Measurements from ENCODE around the gene AUH. TPM values are rescaled to one million over a fixed set of nuclear protein-coding genes. Genes with fewer than 3 reads are reported as not detected.
A peak's percentile ranks its signal among the peaks of the same experiment; 100 is the strongest.

Gene AUH
- total and polyA plus RNA-seq, 8 donors, result 13.6 to 33.7 (median 23.0) TPM

- Histone ChIP-seq H3K4me1 (no peaks in the 10 kb centered on the region), H3K4me3 (no peak overlapping the region), H3K27ac (no peak overlapping the region), H3K9me3 (no peaks in the 10 kb centered on the region), H3K27me3 (no peaks in the 10 kb centered on the region), H3K36me3 (peaks cover 0 to 11% of the 10 kb centered on the region in 2 donors)
- DNase-seq (peak in 2 of 4 donors; percentile 23 to 36), ATAC-seq (no peak)
- TF ChIP-seq, protein P1, sequence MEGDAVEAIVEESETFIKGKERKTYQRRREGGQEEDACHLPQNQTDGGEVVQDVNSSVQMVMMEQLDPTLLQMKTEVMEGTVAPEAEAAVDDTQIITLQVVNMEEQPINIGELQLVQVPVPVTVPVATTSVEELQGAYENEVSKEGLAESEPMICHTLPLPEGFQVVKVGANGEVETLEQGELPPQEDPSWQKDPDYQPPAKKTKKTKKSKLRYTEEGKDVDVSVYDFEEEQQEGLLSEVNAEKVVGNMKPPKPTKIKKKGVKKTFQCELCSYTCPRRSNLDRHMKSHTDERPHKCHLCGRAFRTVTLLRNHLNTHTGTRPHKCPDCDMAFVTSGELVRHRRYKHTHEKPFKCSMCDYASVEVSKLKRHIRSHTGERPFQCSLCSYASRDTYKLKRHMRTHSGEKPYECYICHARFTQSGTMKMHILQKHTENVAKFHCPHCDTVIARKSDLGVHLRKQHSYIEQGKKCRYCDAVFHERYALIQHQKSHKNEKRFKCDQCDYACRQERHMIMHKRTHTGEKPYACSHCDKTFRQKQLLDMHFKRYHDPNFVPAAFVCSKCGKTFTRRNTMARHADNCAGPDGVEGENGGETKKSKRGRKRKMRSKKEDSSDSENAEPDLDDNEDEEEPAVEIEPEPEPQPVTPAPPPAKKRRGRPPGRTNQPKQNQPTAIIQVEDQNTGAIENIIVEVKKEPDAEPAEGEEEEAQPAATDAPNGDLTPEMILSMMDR (IDR thresholded peaks at IDR 0.05), result no peak
- intact Hi-C loops (cut with DNase I), result no loop called here
Measured at GRCh38 chr9:91220491-91221135, 141.1 kb downstream of the AUH start.

GRCh38 chr9:91220021-91220420 is 141.7 kb downstream of the AUH start:
- Histone ChIP-seq H3K27me3 (no peaks in the 10 kb centered on the region), H3K4me1 (no peaks in the 10 kb centered on the region)

DNA sequence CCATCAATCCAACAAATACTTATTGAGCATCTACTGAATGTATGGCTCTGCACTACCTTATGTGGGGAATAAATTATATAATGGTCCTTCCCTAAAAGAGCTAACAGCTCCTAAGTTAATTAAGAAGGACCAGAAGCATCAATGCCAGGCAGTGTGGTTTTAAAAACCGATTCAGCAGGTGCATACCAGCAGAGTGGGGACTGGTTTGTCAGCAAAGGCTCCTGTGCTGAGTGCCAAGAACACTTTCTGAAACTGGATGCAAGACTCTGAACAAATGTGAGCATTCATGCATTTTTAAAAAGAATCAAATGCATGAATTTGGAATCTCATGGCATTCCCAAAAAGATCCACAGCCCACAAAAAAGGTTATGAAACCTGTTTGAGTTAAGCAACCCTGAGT is 142.2 kb downstream of the AUH start:
- ATAC-seq, result no peak
- no peaks in the 10 kb centered on the region for H3K4me1 ChIP-seq
- intact Hi-C loops (cut with DNase I), result no loop called here
- no peak for DNase-seq
- no peak overlapping the region for H3K4me3 ChIP-seq
- H3K27me3 ChIP-seq, result no peaks in the 10 kb centered on the region
- no peak overlapping the region for H3K27ac ChIP-seq
- H3K9me3 ChIP-seq, result no peaks in the 10 kb centered on the region
- H3K36me3 ChIP-seq, result peaks cover 0 to 11% of the 10 kb centered on the region in 2 donors
- TF ChIP-seq, protein P1 (IDR thresholded peaks at IDR 0.05), result no peak

More at GRCh38 chr9:91220021-91220420, 141.7 kb downstream of the AUH start:
- Histone ChIP-seq H3K9me3 (no peaks in the 10 kb centered on the region), H3K4me3 (no peak overlapping the region), H3K27ac (no peak overlapping the region), H3K36me3 (peaks cover 0 to 11% of the 10 kb centered on the region in 2 donors)
- no peak for ATAC-seq
- TF ChIP-seq, protein P1 (IDR thresholded peaks at IDR 0.05), result no peak
- DNase-seq, result no peak
- intact Hi-C loops (cut with DNase I), result no loop called here

DNA sequence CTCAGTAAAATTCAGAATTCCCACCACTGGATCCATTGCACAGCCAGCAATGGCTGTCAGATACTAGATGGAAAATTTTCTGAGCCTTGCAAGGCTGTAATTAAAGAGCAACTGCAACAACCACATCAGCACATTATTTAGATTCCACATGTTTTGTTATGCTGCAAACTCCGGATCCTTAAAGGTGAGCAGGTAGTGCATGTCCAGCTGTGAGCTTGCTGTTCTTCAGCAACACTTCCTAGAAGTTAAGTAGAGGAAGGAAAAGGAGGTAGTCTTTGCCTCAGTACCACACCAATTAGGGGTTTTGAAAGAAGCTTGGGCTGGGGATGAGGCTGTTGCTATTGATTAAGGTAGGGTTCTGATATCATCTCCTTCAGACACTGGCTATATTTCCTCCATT is 144.3 kb downstream of the AUH start:
- no peak for ATAC-seq
- H3K27ac ChIP-seq, result no peak overlapping the region
- no peak for DNase-seq
- H3K36me3 ChIP-seq, result peaks cover 0 to 11% of the 10 kb centered on the region in 2 donors
- TF ChIP-seq, protein P1 (IDR thresholded peaks at IDR 0.05), result no peak
- intact Hi-C loops (cut with DNase I), result no loop called here
- no peaks in the 10 kb centered on the region for H3K9me3 ChIP-seq
- no peak overlapping the region for H3K4me3 ChIP-seq
- no peaks in the 10 kb centered on the region for H3K27me3 ChIP-seq
- H3K4me1 ChIP-seq, result no peaks in the 10 kb centered on the region

DNA sequence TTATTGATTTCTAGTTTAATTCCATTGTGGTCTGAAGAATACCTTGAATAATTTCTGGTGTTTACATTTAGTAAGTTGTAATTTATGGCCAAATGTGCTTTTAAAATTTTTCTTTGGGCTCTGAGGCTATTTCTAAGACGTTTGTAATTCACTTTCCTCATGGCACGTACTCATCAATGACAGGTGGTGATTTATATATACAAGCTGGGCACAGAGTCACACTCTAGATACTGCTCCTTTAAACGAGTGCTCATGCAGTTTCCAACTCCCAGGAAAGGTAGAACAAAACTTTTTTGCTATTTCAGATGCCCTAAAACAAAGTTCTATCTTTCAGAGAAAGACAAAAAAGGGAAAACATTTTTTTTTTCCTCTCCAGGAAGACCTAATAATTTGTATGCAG is 146.9 kb downstream of the AUH start:
- no peaks in the 10 kb centered on the region for H3K27me3 ChIP-seq
- no peak overlapping the region for H3K4me3 ChIP-seq
- intact Hi-C loops (cut with DNase I), result no loop called here
- H3K4me1 ChIP-seq, result no peaks in the 10 kb centered on the region
- H3K9me3 ChIP-seq, result no peaks in the 10 kb centered on the region
- TF ChIP-seq, protein P1 (IDR thresholded peaks at IDR 0.05), result no peak
- H3K36me3 ChIP-seq, result peaks cover 0 to 3% of the 10 kb centered on the region in 2 donors
- H3K27ac ChIP-seq, result no peak overlapping the region
- ATAC-seq (no peak), DNase-seq (no peak)
